SKM-1 (cell line): ENCODE data around the gene ACSL3.
"Not testable (repeated sequence)": the region's sequence is repeated elsewhere in the genome, so short reads cannot be mapped to it uniquely, and the experiment has no call there.

Source experiments
- DNase-seq: peaks from one replicate; lab custom pipeline; 2025; ENCODE audit not compliant: unreplicated experiment; lab: John Stamatoyannopoulos, UW

The ACSL3 gene

GRCh38 chr2:222968550-222969155 lies 107.8 kb downstream of the ACSL3 start:
- DNase-seq, result no peak

- DNase-seq, result no peak
Observed at GRCh38 chr2:222969491-222969890, 108.7 kb downstream of the ACSL3 start.

GRCh38 chr2:222972420-222972819 lies 111.6 kb downstream of the ACSL3 start:
- DNase-seq, result no peak

GRCh38 chr2:222973237-222973636 lies 112.4 kb downstream of the ACSL3 start:
- no peak for DNase-seq

- DNase-seq, result no peak
Observed at GRCh38 chr2:222973733-222974132, 112.9 kb downstream of the ACSL3 start.

GRCh38 chr2:222976521-222977061 lies 115.8 kb downstream of the ACSL3 start:
- DNase-seq, result no peak

- DNase-seq, result no peak
Observed at GRCh38 chr2:222977121-222977520, 116.3 kb downstream of the ACSL3 start.

- no peak for DNase-seq
Observed at GRCh38 chr2:222978850-222979249, 118.0 kb downstream of the ACSL3 start.

GRCh38 chr2:222979484-222979883 lies 118.6 kb downstream of the ACSL3 start:
- no peak for DNase-seq

- DNase-seq, result peak; percentile 82
Observed at GRCh38 chr2:222982010-222982908, 121.4 kb downstream of the ACSL3 start.

GRCh38 chr2:222982909-222983265 lies 122.1 kb downstream of the ACSL3 start:
- no peak for DNase-seq

- no peak for DNase-seq
Observed at GRCh38 chr2:222984908-222985307, 124.1 kb downstream of the ACSL3 start.

- DNase-seq, result no peak
Observed at GRCh38 chr2:222989431-222989830, 128.6 kb downstream of the ACSL3 start.

- not testable (repeated sequence) for DNase-seq
Observed at GRCh38 chr2:222990206-222990605, 129.4 kb downstream of the ACSL3 start.

- no peak for DNase-seq
Observed at GRCh38 chr2:222992137-222992536, 131.3 kb downstream of the ACSL3 start.
